ENCODE results near the gene NT5E. TPM values are rescaled to one million over a fixed set of nuclear protein-coding genes. Genes with fewer than 3 reads are reported as not detected.
"Not testable (repeated sequence)": the region's sequence is repeated elsewhere in the genome, so short reads cannot be mapped to it uniquely, and the experiment has no call there.

Gene NT5E
- total RNA-seq, 1 donor from 2014 or later: 42.7 TPM

DNA sequence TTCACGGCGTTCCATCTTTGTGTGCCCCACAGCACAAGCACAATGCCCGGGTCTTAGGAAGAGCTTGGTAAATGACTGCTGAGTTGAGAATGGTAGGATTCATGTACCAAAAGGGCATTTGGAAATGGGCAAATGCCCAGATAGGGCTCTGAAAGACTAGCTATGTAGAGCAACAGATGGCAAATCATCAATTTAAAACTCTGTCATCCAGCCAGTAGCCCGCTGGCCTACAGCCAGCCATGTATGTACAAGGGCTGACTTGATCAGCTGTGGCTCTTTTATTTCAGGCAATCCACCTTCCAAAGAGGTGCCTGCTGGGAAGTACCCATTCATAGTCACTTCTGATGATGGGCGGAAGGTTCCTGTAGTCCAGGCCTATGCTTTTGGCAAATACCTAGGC, 35.1 kb downstream of the NT5E start:
- DNase-seq (ENCODE audit: low read depth): peak; percentile 70

DNA sequence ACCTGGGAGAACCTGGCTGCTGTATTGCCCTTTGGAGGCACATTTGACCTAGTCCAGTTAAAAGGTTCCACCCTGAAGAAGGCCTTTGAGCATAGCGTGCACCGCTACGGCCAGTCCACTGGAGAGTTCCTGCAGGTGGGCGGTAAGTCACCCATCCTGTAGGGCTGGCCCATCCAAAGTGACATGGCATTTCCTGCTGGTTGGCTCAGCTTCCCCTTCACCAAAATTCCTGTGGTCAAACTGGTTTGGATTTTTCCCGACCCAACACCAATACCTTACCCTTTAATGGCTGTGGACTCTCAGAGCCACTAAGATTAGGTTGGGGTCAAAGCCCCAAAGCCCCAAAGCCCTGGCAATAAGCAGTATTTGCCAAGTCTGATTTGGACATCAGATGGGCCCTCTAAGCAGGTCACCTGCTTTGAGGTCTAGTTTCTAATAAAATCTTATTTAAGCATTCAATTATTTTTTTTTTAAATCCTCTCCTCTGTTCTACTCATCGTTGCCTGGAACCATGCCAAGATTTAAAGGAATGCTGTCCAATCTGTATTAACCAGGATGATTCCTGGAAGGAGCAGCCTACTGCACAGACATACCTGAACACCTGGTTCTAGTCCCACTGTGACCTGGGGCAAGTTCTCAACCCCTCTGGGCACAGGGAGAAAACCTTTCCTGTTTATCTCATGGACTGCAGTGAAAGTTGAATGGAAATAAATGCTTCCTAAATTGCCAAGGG, 40.8 kb downstream of the NT5E start:
- peak; percentile 29 for DNase-seq (ENCODE audit: low read depth)

DNA sequence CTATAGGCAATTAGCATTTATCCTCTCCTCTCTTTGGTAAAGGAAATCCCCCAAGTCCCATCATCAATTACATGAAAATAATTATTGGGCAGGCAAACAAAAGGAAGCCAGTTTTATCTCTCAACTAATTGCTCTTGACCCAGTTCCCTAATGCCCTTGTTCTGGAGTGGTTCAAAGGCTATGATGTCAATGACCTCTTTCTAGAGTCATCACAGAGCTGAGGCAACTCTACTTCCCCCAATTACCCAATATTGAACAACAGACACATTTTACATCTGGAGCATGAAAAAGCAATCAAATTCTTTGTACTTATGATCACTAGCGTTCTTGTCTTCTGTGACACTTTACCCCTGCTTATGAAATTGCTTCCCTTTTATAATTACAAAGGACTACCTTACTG, 43.5 kb downstream of the NT5E start:
- no peak for DNase-seq (ENCODE audit: low read depth)

DNA sequence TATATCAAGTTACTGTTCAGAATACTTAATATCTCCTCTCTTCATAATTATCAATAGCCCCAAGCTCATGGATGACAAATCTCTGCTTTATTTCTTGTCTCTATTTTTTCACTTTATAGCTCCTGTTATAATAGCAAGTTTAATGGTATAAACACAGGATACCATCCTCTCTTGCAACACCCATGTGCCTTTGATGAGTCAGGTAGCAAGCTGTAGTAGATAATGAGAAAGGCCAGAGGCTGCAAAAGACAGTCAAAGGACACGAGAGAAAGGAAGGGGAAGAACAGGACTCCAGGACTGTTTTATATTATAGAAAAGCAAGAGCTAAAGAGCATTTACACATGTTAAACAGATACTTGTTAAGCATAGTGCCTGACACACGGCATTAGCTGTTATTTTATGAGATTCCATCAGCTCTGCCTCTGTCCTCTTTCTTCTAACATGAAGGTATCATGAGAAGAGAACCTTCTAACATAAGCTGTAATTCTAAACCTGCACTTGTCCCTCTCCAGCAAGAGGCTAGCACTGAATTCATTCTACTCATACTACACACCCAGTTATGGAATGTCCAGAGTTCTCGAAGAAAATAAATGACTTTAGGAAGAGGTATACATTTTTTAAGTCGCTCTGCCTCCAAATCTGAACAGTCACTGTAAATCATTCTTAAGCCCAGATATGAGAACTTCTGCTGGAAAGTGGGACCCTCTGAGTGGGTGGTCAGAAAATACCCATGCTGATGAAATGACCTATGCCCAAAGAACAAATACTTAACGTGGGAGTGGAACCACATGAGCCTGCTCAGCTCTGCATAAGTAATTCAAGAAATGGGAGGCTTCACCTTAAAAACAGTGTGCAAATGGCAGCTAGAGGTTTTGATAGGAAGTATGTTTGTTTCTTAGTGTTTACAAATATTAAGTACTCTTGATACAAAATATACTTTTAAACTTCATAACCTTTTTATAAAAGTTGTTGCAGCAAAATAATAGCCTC, 45.0 kb downstream of the NT5E start:
- DNase-seq (ENCODE audit: low read depth): peak; percentile 44

DNA sequence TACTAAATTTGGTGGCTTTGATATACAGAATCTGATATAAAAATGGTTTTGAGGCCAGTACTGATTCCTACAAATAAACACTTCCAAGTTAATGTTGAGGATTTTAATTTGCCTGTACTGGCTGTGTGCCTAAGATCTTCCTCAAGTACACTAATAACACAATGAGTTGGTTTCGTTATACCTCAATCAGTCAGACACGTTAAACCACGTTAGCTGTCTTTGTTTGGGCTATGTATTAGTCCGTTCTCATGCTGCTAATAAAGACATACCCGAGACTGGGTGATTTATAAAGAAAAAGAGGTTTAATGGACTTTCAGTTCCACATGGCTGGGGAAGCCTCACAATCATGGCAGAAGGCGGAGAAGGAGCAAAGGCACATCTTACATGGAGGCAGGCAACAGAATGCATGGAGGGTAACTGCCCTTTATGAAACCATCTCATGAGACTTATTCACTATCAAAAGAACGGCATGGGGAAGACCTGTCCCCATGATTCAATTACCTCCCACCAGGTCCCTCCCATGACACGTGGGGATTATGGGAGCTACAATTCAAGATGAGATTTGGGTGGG, 46.2 kb downstream of the NT5E start:
- DNase-seq (ENCODE audit: low read depth): no peak

DNA sequence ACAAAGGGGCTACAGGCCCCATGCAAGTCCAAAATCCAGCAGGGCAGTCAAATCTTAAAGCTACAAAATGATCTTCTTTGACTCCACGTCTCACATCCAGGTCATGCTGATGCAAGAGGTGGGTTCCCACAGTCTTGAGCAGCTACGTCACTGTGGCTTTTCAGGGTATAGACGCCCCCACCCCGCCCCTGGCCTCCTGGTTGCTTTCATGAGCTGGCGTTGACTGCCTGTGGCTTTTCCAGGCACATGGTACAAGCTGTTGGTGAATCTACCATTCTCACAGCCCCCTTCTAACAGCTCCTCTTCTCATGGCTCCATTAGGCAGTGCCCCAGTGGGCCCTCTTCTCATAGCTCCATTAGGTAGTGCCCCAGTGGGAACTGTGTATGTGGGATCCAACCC, 47.0 kb downstream of the NT5E start:
- no peak for DNase-seq (ENCODE audit: low read depth)

DNA sequence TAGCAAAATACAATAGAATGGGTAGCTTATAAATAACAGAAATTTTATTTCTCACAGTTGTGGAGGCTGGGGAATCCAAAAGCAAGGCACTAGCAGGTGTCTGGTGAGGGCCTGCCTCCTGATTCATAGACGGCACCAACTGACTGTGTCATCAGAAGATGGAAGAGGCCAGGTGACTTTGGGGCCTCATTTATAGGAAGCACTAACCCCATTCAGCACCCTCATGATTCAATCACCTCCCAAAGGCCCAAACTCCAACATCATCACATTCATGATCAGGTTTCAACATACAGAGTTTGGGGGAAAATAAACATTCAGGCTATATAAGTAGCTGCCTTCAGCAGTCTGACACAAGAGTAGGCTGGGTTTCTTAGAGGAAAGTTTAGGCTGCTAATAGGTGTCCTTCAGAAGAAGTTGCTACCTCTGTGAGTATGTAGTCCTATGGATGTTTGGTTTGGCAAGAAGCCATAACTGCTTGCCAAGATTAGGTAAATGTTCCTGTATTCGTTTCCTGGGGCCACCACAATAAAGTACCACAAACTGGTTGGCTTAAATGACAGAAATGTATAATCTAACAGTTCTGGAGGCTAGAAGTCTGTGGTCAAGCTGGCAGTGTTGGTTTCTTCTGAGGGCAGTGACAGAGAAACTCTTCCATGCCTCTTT, 48.8 kb downstream of the NT5E start:
- peak; percentile 21 for DNase-seq (ENCODE audit: low read depth)

DNA sequence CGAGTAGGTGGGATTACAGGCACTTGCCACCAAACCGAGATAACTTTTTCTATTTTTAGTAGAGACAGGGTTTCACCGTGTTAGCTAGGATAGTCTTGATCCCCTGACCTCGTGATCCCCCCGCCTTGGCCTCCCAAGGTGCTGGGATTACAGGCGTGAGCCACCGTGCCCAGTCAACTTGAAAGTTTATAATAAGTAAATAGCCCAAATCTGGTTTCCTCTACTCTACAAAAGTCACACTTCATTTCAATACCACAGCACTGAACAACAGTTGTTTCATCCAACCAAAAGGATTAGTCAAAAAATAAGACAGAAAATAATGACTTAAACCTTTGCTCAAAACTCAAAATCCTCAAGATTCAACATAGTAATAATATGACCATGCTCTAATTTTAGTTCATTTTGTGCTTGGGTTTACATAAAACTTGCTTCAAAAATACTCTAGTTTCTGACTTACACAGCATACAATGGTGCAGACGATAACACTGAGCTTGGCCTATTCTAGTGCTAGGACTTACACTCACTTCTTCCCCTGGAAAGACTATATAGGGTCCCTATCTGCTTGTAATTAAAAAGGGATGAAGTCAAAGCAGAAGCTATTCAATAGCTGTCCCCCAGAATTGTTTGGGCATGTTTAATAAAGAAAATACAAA, 56.7 kb downstream of the NT5E start:
- DNase-seq (ENCODE audit: low read depth): no peak

DNA sequence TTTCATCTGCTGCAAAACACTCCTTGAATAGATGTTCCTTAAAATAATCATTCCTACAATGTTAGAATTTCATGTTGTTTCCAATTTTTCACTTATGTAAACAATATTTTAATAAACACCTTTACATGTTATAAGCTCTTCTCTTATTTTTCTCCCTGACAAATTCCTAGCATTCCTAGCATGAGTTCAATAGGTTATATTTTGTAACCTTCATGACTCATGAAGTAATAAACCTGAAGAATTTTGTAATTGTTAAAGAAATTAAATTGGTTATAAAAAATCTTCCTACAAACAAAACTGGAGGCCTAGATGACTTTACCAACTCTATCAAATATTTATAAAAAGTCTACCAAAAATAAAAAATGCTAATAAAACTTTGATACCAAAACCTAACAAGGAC, 66.3 kb downstream of the NT5E start:
- DNase-seq (ENCODE audit: low read depth): no peak

DNA sequence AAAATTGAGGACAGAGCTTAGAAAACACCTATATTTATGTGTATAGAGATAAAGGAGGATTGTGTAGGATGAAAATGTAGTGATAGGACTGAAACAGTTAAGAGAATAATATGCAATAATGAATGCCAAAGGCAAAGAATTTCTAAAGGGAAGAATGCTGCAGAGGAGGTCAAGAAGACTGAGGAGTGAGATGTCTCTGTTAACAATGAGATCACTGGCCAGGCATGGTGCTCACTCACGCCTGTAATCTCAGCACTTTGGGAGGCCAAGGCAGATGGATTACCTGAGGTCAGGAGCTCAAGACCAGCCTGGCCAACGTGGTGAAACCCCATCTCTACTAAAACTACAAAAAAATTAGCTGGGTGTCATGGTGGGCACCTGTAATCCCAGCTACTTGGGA, 74.4 kb downstream of the NT5E start:
- DNase-seq (ENCODE audit: low read depth): not testable (repeated sequence)

DNA sequence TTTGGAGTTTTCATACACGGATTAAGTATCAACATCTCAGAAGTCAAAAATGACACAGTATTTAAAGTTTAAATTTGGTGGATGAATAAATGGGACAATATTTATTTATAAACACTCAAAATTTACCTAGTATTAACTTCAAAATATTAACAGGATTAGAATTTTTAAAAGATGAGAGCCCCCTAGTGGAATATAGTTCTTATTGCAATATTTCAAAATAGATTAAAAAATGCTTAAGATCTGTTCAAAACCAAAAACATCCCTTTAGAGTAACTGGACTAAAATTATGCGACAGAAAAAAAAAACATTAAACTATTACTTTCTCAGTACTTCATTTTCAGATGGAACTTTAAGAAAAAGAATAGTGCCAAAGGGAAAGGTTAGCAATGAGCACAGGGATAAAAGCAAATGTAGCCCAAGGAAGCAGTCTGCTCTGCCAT, 87.2 kb downstream of the NT5E start:
- DNase-seq (ENCODE audit: low read depth): peak; percentile 25

DNA sequence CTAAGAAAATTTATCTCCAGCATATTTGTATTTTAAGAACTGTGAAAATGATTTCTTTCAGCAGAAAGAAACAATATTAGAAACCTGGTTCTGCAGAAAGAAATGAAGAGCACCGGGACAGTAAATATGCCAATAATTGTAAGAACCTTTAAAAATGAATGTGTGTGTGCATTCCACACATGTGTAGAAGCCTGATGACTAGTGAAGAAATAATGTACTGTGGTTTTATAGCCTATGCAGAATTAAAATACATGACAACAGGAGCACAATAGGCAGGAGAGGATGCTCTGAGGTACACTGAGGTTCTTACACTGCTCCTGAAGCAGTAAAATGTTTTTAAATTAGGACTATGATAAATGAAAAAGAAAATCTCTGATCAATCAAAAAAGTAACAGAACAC, 94.9 kb downstream of the NT5E start:
- DNase-seq (ENCODE audit: low read depth): no peak

Other genes with a start within 250 kb of the NT5E start
- gene SNX14, start 143.8 kb downstream of the NT5E start, total RNA-seq: 78.3 and 82.6 TPM in 2 replicates
- gene SYNCRIP, start 192.8 kb downstream of the NT5E start, total RNA-seq: 76.5 and 91.3 TPM in 2 replicates

Measured in myocyte (in vitro differentiated cells).